GM21786 (cell line): ENCODE data around the gene ASPRV1.

Source experiments
- ATAC-seq: cut with Tn5 transposase; IDR thresholded peaks from one replicate; pipeline ENCODE4 v1.9.1; 2021; ENCODE audit not compliant: unreplicated experiment

The ASPRV1 gene

GRCh38 chr2:69943843-69944525 lies 17.4 kb downstream of the ASPRV1 start:
- no peak for ATAC-seq

GRCh38 chr2:69943000-69943842 lies 18.2 kb downstream of the ASPRV1 start:
- ATAC-seq: no peak

- no peak for ATAC-seq
These were observed 20.7 kb downstream of the ASPRV1 start for GRCh38 chr2:69940691-69941090.

GRCh38 chr2:69939722-69940121 lies 21.7 kb downstream of the ASPRV1 start:
- no peak for ATAC-seq

GRCh38 chr2:69937968-69938367 lies 23.5 kb downstream of the ASPRV1 start:
- ATAC-seq: no peak

- no peak for ATAC-seq
These were observed 24.5 kb downstream of the ASPRV1 start for GRCh38 chr2:69936906-69937305.

- no peak for ATAC-seq
These were observed 26.4 kb downstream of the ASPRV1 start for GRCh38 chr2:69935011-69935410.

GRCh38 chr2:69934614-69934908 lies 26.9 kb downstream of the ASPRV1 start:
- no peak for ATAC-seq

- ATAC-seq: no peak
These were observed 27.4 kb downstream of the ASPRV1 start for GRCh38 chr2:69933839-69934613.

GRCh38 chr2:69933254-69933828 lies 28.1 kb downstream of the ASPRV1 start:
- ATAC-seq: no peak

GRCh38 chr2:69932596-69932922 lies 28.9 kb downstream of the ASPRV1 start:
- ATAC-seq: no peak

- no peak for ATAC-seq
These were observed 29.4 kb downstream of the ASPRV1 start for GRCh38 chr2:69931832-69932595.

GRCh38 chr2:69926849-69927515 lies 34.4 kb downstream of the ASPRV1 start:
- ATAC-seq: no peak

GRCh38 chr2:69923116-69923515 lies 38.3 kb downstream of the ASPRV1 start:
- ATAC-seq: no peak

GRCh38 chr2:69918401-69918800 lies 43.0 kb downstream of the ASPRV1 start:
- ATAC-seq: no peak

- no peak for ATAC-seq
These were observed 43.6 kb downstream of the ASPRV1 start for GRCh38 chr2:69917852-69918251.

GRCh38 chr2:69916106-69916505 lies 45.3 kb downstream of the ASPRV1 start:
- ATAC-seq: no peak

GRCh38 chr2:69914950-69915945 lies 46.2 kb downstream of the ASPRV1 start, which contains the start of gene MXD1:
MXD1 (plus strand) TSS chr2:69915109; CDS start chr2:69915331, 222 bp downstream.
- no peak for ATAC-seq
